DMS53 treated with DMSO at 0.1 percent for 48 hours (cell line): ENCODE data around the gene STX10.
A peak's percentile ranks its signal among the peaks of the same experiment; 100 is the strongest.
"Not testable (repeated sequence)": the region's sequence is repeated elsewhere in the genome, so short reads cannot be mapped to it uniquely, and the experiment has no call there.

Source experiments
- DNase-seq: peaks from one replicate; lab custom pipeline; 2025; ENCODE audit not compliant: unreplicated experiment; lab: John Stamatoyannopoulos, UW

Gene STX10, protein sequence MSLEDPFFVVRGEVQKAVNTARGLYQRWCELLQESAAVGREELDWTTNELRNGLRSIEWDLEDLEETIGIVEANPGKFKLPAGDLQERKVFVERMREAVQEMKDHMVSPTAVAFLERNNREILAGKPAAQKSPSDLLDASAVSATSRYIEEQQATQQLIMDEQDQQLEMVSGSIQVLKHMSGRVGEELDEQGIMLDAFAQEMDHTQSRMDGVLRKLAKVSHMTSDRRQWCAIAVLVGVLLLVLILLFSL

DNA sequence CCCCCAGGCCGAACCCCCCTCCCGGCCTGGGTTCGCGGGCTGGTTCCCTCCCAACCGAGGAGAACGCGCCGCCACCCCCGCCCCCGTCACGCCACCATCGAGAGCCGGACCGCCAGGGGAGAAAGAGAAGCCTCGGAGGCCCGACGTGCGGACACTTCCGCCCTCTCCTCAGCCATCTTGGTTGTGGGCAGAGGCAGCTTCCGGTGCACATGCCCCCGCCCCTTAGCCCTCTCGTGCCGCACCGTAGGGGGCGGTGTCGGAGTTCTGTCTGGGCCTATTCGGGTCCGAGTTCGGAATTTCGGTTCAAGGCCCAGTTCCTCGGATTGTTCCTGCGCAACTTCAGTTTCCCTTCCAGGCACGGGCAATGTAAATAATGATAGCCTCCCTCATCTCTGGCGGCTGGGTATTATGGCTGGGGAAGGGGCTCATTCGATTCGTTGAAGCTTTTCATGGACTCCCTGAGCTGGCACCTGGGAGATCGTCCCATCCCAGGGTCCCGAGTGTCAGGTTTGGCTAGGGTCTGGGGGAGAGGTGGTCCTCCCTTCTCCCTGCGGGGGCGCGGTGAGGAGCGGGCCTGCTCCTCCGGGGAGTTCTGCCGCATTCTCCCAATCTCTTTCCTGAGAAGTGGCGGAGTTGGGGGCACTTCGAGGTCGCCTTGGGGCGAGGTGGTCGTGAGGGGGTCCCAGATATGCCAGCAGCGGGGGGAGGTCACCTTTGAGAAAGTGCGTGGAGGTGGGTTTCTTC, at the start of gene STX10, which contains the start of gene IER2:
TSS of gene STX10 (minus strand) at position 189 of the 744 bp plus-strand sequence. CDS start 202 bp downstream, outside the sequence.
TSS of gene IER2 (plus strand) at position 225 of the 744 bp plus-strand sequence. CDS start 2,776 bp downstream, outside the sequence.
- DNase-seq: peak; percentile 74

- no peak for DNase-seq
Observed at GRCh38 chr19:13198634-13199033, 48.5 kb upstream of the STX10 start.

GRCh38 chr19:13195678-13196077, 45.5 kb upstream of the STX10 start:
- DNase-seq: peak; percentile 38

DNA sequence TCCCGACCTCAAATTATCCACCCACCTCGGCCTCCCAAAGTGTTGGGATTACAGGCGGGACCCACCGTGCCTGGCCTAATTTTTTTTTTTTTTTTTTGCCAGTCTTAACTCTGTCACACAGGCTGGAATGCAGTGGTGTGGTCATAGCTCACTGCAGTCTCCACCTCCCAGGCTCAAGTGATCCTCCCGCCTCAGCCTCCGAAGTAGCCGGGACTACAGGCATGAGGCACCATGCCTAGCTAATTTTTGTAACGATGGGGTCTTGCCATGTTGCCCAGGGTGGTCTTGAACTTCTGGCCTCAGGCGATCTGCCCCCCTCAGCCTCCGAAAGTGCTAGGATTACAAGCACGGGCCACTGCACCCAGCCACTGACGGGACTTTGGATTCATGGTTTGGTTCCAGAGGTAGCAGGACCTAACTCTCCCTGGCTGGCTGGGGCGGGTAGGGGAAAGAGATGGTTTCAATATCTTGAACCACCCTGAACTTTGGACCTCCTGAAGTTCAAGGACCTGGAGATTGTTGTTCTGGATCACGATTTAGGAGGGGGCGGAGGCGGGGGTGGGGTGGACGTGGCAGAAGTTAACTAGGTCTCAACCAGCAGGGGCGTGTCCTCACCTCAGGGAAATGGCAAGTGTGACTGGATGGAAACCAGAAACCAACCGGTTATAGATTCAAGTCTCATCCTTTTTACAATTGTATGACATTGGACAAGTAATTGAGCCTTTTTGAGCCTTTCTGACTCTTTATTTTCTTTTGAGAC, 40.8 kb upstream of the STX10 start:
- no peak for DNase-seq

DNA sequence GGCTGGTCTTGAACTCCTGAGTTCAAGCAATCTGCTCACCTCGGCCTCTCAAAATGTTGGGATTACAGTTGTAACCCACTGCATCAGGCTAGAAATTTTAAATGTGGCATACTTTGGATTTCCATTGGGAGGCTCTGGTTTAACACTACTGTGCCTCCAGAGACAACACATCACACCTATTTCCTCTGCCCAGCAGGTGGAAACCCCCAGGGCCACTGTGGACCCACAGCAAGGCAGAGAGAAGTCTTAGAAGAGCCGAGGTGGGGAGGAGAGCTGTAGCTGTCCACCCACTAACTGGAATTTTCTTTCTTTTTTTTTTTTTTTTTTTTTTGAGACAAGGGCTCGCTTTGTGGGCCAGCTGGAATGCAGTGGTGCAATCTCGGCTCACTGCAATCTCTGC, 39.4 kb upstream of the STX10 start:
- DNase-seq: no peak

DNA sequence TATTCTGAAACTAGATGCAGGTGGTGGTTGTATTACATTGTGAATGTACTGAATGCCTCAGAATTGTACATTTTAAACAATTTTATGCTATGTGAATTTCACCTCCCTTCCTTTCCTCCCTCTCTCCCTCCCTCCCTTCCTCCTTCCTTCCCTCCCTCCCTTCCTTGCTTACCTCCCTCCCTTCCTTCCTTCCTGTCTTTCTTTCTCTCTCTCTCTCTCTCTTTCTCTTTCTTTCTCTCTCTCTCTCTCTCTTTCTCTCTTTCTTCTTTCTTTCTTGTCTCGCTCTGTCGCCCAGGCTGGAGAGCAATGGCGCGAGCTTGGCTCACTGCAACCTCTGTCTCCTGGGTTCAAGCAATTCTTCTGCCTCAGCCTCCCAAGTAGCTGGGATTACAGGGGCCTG, 37.2 kb upstream of the STX10 start:
- DNase-seq: no peak

- DNase-seq: not testable (repeated sequence)
Observed at GRCh38 chr19:13186688-13187087, 36.5 kb upstream of the STX10 start.

- DNase-seq: not testable (repeated sequence)
Observed at GRCh38 chr19:13185763-13186657, 35.8 kb upstream of the STX10 start.

- not testable (repeated sequence) for DNase-seq
Observed at GRCh38 chr19:13184926-13185325, 34.8 kb upstream of the STX10 start.

GRCh38 chr19:13181747-13182388, 31.7 kb upstream of the STX10 start:
- no peak for DNase-seq

- not testable (repeated sequence) for DNase-seq
Observed at GRCh38 chr19:13178291-13178690, 28.1 kb upstream of the STX10 start.

DNA sequence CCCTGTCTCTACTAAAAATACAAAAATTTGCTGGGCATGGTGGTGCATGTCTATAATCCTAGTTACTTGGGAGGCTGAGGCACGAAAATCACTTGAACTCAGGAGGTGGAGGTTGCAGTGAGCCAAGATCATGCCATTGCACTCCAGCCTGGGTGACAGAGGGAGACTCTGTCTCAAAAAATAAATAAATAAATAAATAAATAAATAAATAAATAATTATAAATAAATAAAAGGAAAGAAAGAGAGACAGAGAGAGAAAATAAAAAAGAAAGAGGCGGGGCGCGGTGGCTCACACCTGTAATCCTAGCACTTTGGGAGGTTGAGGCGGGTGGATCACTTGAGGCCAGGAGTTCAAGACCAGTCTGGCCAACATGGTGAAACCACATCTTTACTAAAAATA, 27.4 kb upstream of the STX10 start:
- DNase-seq: not testable (repeated sequence)

GRCh38 chr19:13176345-13176744, 26.2 kb upstream of the STX10 start:
- no peak for DNase-seq

DNA sequence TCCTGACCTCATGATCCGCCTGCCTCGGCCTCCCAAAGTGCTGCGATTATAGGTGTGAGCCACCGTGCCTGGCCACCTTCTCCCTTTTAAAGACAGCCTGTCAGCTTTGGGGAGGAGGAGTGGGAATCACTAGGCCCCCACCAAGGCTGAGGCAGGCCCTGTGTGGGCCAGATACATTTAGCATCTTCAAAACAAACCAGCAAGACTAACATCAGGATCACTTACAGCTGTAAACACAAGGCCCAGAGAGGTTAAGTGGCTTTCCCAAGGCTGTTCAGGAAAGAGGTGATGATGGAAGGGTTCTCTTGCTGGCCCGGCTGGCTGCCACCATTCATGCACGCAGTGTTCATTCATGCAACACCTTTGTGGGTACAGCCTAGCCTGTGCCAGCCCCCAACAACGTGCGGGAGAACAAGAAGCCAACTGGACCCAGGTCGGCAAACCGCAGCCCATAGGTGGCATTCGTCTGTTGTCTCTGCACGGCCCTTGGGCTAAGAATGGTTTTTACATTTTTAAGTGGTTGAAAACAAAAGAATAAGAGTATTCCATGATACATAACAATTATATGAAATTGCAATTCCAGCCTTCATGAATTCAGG, 23.1 kb upstream of the STX10 start:
- DNase-seq: no peak

GRCh38 chr19:13172346-13173138, 22.4 kb upstream of the STX10 start:
- peak; percentile 21 for DNase-seq

GRCh38 chr19:13171146-13171545, 21.0 kb upstream of the STX10 start:
- no peak for DNase-seq

DNA sequence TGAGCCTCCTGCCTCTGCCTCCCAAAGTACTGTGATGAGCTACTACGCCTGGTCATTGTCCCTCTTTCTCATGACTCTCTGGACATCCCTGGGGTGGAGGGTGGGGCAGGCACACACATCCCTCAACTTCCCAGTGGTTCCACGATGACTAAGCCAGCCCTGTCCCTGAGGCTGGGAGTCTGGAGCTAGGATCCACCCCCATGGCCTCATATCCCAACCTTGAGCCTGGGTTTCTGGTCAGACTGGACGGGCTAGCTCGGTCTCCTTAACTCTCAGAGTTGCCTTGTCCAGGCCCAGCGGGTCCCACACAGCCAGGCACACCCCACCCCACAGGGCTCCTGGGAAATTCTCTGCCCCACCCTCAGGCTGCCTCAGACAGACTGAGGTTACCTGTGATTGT, 19.6 kb upstream of the STX10 start:
- no peak for DNase-seq

DNA sequence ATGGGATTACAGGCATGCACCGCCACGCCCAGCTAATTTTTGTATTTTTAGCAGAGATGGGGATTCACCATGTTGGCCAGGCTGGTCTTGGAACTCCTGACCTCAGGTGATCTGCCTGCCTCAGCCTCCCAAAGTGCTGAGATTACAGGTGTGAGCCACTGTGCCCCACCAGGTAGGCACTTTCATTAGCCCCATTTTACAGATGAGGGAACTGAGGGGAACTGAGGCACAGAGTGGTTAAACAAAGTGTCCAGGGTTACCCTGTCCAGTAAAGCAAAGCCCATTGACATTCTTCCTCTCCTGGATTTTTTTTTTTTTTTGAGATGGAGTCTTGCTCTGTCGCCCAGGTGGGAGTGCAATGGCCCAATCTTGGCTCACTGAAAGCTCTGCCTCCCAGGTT, 16.0 kb upstream of the STX10 start:
- DNase-seq: not testable (repeated sequence)
